SJCRH30 (cell line): Measurements from ENCODE around the gene TM4SF4. TPM values are rescaled to one million over a fixed set of nuclear protein-coding genes. Genes with fewer than 3 reads are reported as not detected.

Source experiments
- DNase-seq, 2 experiments: peaks; one replicate each; pipeline ENCODE4 v3.0.0-alpha.2; 2015 to 2020
- H3K27ac ChIP-seq: fragments of 250-450 bp; sonication (Bioruptor Pico); 2 replicates; pipeline ENCODE4 v1.5.1; 2020; ENCODE audit warnings: mild to moderate bottlenecking, moderate library complexity
- H3K27me3 ChIP-seq: fragments of 250-450 bp; sonication (Bioruptor Pico); 2 replicates; pipeline ENCODE4 v1.5.1; 2020; ENCODE audit warnings: mild to moderate bottlenecking, moderate library complexity
- H3K36me3 ChIP-seq: fragments of 250-450 bp; sonication (Bioruptor Pico); 2 replicates; pipeline ENCODE4 v1.5.1; 2020; ENCODE audit warnings: mild to moderate bottlenecking, moderate library complexity
- H3K4me1 ChIP-seq: fragments of 250-450 bp; sonication (Bioruptor Pico); 2 replicates; pipeline ENCODE4 v1.5.1; 2020; ENCODE audit warnings: mild to moderate bottlenecking, moderate library complexity
- H3K4me3 ChIP-seq: fragments of 250-450 bp; sonication (Bioruptor Pico); 2 replicates; pipeline ENCODE4 v1.5.1; 2020; ENCODE audit warnings: mild to moderate bottlenecking, moderate library complexity
- H3K9me3 ChIP-seq: fragments of 250-450 bp; sonication (Bioruptor Pico); replicated peaks from 2 replicates; pipeline ENCODE4 v1.5.1; 2020; ENCODE audit warnings: mild to moderate bottlenecking, moderate library complexity
- total RNA-seq: library from RNA; depleted of rRNA; stranded (reverse); fragments of >200 nt; shearing (Covaris generic); gene quantifications from 2 replicates; pipeline ENCODE4 v1.2.3, GENCODE V29; 2014; rRNA removed

The TM4SF4 gene, protein sequence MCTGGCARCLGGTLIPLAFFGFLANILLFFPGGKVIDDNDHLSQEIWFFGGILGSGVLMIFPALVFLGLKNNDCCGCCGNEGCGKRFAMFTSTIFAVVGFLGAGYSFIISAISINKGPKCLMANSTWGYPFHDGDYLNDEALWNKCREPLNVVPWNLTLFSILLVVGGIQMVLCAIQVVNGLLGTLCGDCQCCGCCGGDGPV
- total RNA-seq: not detected in 2 replicates

- H3K4me1 ChIP-seq: peaks cover 33% of the 10 kb centered on the region
These were observed at the start of gene TM4SF4 for GRCh38 chr3:149474250-149474817. TSS of gene TM4SF4 (plus strand) at chr3:149474697. CDS start at chr3:149474878, 181 bp downstream.

DNA sequence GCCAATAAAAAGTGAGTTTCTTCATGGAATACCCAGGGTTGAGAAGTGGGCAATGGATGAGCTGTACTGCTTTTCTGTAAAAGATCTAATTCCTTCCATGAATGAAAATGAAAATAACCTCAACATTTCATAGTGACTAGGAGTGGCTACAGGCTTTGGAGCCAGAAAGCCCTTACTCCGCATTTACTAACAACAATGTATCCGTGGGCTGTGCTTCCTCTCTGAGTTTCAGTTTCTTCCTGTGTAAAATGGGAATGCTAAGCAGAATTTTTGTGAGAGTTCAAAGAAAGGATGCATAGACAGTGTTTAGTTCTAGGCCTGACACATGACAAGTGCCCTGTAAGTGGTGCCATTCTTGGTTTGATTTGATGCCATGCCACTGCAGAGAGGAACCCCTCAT lies 49.6 kb upstream of the TM4SF4 start:
- Histone ChIP-seq H3K9me3 (no peaks in the 10 kb centered on the region), H3K4me3 (no peak overlapping the region), H3K4me1 (peaks cover 8% of the 10 kb centered on the region), H3K27ac (no peak overlapping the region), H3K27me3 (no peaks in the 10 kb centered on the region), H3K36me3 (no peaks in the 10 kb centered on the region)
- no peak for DNase-seq

More at GRCh38 chr3:149474250-149474817, at the start of gene TM4SF4:
- Histone ChIP-seq H3K9me3 (no peaks in the 10 kb centered on the region), H3K27me3 (no peaks in the 10 kb centered on the region), H3K4me3 (no peak within 1 kb of the TSS), H3K27ac (peak within 1 kb of the TSS; percentile 39), H3K36me3 (no peaks in the 10 kb centered on the region)
- DNase-seq: no peak

- Histone ChIP-seq H3K27ac (no peak overlapping the region), H3K4me1 (peaks cover 8% of the 10 kb centered on the region), H3K4me3 (no peak overlapping the region), H3K27me3 (no peaks in the 10 kb centered on the region), H3K36me3 (no peaks in the 10 kb centered on the region), H3K9me3 (no peaks in the 10 kb centered on the region)
- DNase-seq: no peak
These were observed 48.2 kb upstream of the TM4SF4 start for GRCh38 chr3:149426325-149426724.

GRCh38 chr3:149428087-149428486 lies 46.4 kb upstream of the TM4SF4 start:
- H3K9me3 ChIP-seq: no peaks in the 10 kb centered on the region
- H3K4me3 ChIP-seq: no peak overlapping the region
- DNase-seq: peak in 1 of 2 experiments; percentile 13
- peaks cover 8% of the 10 kb centered on the region for H3K4me1 ChIP-seq
- no peaks in the 10 kb centered on the region for H3K36me3 ChIP-seq
- H3K27me3 ChIP-seq: no peaks in the 10 kb centered on the region
- H3K27ac ChIP-seq: no peak overlapping the region

DNA sequence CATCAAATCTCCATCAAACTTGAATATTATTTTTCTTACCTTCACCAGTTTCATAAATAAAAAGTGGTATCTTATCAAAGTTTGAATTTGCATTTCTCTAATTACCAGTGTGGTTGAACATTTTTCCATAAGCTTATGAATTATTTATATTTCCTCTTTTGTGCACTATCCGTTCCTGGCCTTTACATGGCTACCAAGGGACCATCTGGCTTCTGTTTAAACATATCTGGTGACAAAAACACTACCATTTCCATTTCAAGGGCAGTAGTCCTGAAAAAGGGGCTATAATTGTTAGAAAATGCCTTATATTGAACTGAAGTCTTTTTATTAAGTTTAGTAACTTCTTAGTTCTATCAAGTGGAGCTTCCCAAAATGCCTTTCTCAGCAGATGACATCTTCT lies 44.3 kb upstream of the TM4SF4 start:
- H3K36me3 ChIP-seq: no peaks in the 10 kb centered on the region
- H3K27me3 ChIP-seq: no peaks in the 10 kb centered on the region
- H3K4me1 ChIP-seq: peaks cover 8% of the 10 kb centered on the region
- H3K27ac ChIP-seq: no peak overlapping the region
- no peak for DNase-seq
- no peaks in the 10 kb centered on the region for H3K9me3 ChIP-seq
- H3K4me3 ChIP-seq: no peak overlapping the region

GRCh38 chr3:149432149-149432548 lies 42.3 kb upstream of the TM4SF4 start:
- H3K27me3 ChIP-seq: no peaks in the 10 kb centered on the region
- H3K4me3 ChIP-seq: no peak overlapping the region
- no peaks in the 10 kb centered on the region; the same call in 1 of the 2 replicates for H3K9me3 ChIP-seq

DNA sequence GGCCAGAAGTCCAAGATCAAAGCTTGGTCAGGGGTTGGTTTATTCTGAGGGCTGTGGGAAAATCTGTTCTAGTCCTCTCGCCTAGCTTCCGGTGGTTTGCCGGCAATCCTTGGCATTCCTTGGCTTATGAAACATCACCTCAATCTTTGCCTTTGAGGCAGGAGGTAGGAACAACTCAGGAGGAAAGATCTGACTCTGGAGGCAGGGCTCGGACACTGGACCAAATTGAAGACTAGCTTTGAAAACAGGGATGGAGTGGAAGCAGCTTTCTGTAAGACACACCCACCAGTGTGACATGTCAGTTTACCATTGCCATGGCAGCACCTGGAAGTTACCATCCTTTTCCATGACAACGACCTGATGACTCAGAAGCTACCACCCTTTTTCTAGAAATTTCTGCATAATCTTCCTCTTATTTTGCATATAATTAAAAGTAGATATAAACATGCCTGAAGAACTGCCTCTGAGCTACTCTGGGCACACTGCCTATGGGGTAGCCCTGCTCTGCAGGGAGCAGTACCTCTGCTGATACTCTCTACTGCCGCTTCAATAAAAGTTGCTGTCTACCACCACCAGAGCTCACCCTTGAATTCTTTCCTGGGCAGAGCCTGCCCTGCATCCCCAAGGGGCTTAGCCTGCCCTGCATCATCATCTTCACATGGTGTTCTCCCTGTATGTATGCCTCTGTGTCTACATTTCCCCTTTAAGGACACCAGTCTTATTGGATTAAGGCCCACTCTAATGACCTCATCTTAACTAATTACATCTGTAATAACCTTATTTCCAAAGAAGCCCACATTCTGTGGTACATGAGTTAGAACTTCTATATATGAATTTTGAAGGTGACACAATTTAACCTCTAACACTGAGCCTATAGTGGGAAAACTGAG lies 38.3 kb upstream of the TM4SF4 start:
- H3K36me3 ChIP-seq: no peaks in the 10 kb centered on the region
- H3K4me1 ChIP-seq: no peaks in the 10 kb centered on the region
- H3K4me3 ChIP-seq: no peak overlapping the region
- no peak for DNase-seq
- H3K9me3 ChIP-seq: no peaks in the 10 kb centered on the region; the same call in 1 of the 2 replicates
- no peaks in the 10 kb centered on the region for H3K27me3 ChIP-seq
- H3K27ac ChIP-seq: no peak overlapping the region

More at GRCh38 chr3:149432149-149432548, 42.3 kb upstream of the TM4SF4 start:
- DNase-seq: no peak
- H3K4me1 ChIP-seq: peaks cover 8% of the 10 kb centered on the region
- no peak overlapping the region for H3K27ac ChIP-seq
- H3K36me3 ChIP-seq: no peaks in the 10 kb centered on the region

- H3K4me3 ChIP-seq: no peak overlapping the region
- no peak overlapping the region for H3K27ac ChIP-seq
- H3K9me3 ChIP-seq: no peaks in the 10 kb centered on the region; the same call in 1 of the 2 replicates
- no peaks in the 10 kb centered on the region for H3K4me1 ChIP-seq
- H3K27me3 ChIP-seq: no peaks in the 10 kb centered on the region
- H3K36me3 ChIP-seq: no peaks in the 10 kb centered on the region
- DNase-seq: no peak
These were observed 37.2 kb upstream of the TM4SF4 start for GRCh38 chr3:149437286-149437685.

- DNase-seq: no peak
- H3K27ac ChIP-seq: no peak overlapping the region
- peaks cover under 1% of the 10 kb centered on the region; the same call in 1 of the 2 replicates for H3K4me1 ChIP-seq
- H3K9me3 ChIP-seq: no peaks in the 10 kb centered on the region; the same call in 1 of the 2 replicates
- H3K27me3 ChIP-seq: no peaks in the 10 kb centered on the region
- no peaks in the 10 kb centered on the region for H3K36me3 ChIP-seq
- H3K4me3 ChIP-seq: no peak overlapping the region
These were observed 36.8 kb upstream of the TM4SF4 start for GRCh38 chr3:149437710-149438109.

DNA sequence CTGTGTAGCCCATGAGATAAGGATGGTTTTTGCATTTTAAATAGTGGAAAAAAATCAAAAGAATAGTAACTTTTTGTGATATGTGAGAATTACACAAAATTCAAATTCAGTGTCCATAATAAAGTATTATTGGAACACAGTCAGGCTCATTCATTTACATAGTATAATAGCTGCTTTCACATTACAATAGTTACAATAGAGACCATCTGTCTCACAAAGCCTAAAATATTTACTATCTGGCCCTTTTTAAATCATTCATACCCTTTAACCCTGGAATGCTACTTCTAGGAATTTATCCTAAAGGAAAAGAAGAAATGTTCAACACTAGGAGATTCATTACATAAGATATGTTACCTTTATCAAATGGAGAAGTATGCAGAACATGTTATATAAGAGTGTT lies 35.5 kb upstream of the TM4SF4 start:
- Histone ChIP-seq H3K4me3 (no peak overlapping the region), H3K27ac (no peak overlapping the region), H3K27me3 (no peaks in the 10 kb centered on the region), H3K4me1 (peaks cover 13% of the 10 kb centered on the region), H3K36me3 (no peaks in the 10 kb centered on the region), H3K9me3 (no peaks in the 10 kb centered on the region; the same call in 1 of the 2 replicates)
- no peak for DNase-seq

GRCh38 chr3:149441642-149442041 lies 32.9 kb upstream of the TM4SF4 start:
- Histone ChIP-seq H3K27ac (no peak overlapping the region), H3K4me1 (peaks cover 13% of the 10 kb centered on the region), H3K9me3 (no peaks in the 10 kb centered on the region; the same call in 1 of the 2 replicates), H3K4me3 (no peak overlapping the region), H3K36me3 (no peaks in the 10 kb centered on the region), H3K27me3 (no peaks in the 10 kb centered on the region)
- DNase-seq: no peak

DNA sequence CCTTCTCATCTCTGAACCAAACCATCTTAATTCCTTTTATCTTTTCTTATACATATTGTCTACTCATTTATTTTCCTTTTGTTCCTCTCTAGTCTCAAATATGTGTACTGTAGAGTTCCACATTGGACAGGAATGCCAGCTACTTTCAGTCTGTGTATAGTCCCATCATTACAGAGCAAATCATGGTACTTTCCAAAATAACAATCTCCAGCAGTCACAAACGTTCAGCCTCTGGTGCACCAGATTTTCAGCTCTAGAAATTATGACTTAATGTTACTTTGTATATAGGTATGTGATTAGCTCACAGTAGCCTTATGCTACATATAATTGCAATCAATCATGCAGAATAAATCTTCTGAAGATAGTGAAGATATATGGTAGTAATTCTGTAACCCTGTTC lies 32.5 kb upstream of the TM4SF4 start:
- H3K27me3 ChIP-seq: no peaks in the 10 kb centered on the region
- peaks cover 13% of the 10 kb centered on the region for H3K4me1 ChIP-seq
- no peak for DNase-seq
- no peak overlapping the region for H3K27ac ChIP-seq
- H3K36me3 ChIP-seq: no peaks in the 10 kb centered on the region
- H3K4me3 ChIP-seq: no peak overlapping the region
- H3K9me3 ChIP-seq: no peaks in the 10 kb centered on the region; the same call in 1 of the 2 replicates

DNA sequence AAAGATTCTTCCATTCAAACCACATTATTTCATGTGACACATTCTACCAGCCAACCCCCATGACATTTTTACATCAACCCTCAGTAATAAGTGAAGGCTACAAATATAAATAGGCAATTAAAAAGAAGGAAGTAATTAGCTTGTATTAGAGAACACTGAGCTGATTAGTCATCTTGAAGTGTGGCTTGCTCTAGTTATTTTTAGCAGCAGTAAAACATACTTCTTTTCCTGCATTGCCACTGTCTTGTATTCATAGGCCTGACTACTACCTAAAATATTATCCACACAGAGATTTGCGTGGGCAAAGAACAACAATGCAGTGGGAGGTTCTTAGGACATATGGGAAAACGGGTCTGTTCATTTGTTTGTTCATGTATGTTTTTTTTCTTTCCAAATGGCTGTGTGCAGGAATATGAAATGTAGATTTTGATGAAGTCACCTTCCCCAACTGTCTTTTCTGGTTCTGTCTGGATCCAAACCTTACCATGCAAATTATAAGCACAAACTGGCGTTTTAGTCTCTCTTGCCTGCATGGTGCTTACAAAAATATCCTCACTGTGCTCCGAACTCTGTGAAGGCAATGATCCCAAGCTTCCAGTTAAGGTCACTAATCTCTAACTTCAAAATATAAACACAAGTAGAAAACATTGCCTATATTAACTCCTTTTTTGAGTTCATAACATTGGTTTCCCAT lies 31.5 kb upstream of the TM4SF4 start:
- Histone ChIP-seq H3K36me3 (no peaks in the 10 kb centered on the region), H3K4me1 (peaks cover 13% of the 10 kb centered on the region), H3K4me3 (no peak overlapping the region), H3K27me3 (no peaks in the 10 kb centered on the region), H3K9me3 (no peaks in the 10 kb centered on the region), H3K27ac (no peak overlapping the region)
- DNase-seq: no peak

DNA sequence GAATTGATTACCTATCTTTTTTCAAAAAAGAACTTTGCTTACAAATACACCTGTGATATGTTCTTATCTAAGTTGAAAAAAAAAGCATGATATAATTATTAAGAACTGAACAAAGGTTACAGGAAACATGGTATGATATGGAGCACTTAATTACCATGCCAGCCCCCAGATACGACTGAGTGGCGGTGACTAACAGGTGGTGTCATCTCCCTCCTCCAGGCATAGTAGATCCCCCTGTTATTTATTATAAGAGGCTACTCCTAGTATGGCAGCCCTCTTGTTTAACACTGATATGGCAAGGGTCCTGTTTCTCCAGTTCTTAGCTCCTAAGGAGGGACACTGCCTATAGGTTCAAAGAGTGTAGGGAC lies 31.0 kb upstream of the TM4SF4 start:
- peak; percentile 22 to 52 for DNase-seq
- Histone ChIP-seq H3K27ac (no peak overlapping the region), H3K4me1 (peaks cover 13% of the 10 kb centered on the region), H3K36me3 (no peaks in the 10 kb centered on the region), H3K27me3 (no peaks in the 10 kb centered on the region), H3K9me3 (no peaks in the 10 kb centered on the region), H3K4me3 (no peak overlapping the region)
